HG02759 (cell line): ENCODE results near the gene C5orf24.
"Not testable (repeated sequence)": the region's sequence is repeated elsewhere in the genome, so short reads cannot be mapped to it uniquely, and the experiment has no call there.

Experiments used
- ATAC-seq: cut with Tn5 transposase; IDR thresholded peaks from one replicate; pipeline ENCODE4 v1.9.1; 2021; ENCODE audit warnings: mild to moderate bottlenecking, moderate library complexity; ENCODE audit not compliant: unreplicated experiment

The C5orf24 gene

GRCh38 chr5:134845852-134846640, at the start of gene C5orf24:
TSS of gene C5orf24 (plus strand) at chr5:134845968. CDS start at chr5:134854901, 8,933 bp downstream.
- ATAC-seq: peak; percentile 96

GRCh38 chr5:134798468-134798867, 47.3 kb upstream of the C5orf24 start:
- ATAC-seq: no peak

- ATAC-seq: no peak
Measured at GRCh38 chr5:134803821-134804220, 41.9 kb upstream of the C5orf24 start.

GRCh38 chr5:134813407-134813806, 32.4 kb upstream of the C5orf24 start:
- ATAC-seq: peak; percentile 55

GRCh38 chr5:134813827-134814226, 31.9 kb upstream of the C5orf24 start:
- peak; percentile 34 for ATAC-seq

- ATAC-seq: no peak
Measured at GRCh38 chr5:134817006-134817405, 28.8 kb upstream of the C5orf24 start.

DNA sequence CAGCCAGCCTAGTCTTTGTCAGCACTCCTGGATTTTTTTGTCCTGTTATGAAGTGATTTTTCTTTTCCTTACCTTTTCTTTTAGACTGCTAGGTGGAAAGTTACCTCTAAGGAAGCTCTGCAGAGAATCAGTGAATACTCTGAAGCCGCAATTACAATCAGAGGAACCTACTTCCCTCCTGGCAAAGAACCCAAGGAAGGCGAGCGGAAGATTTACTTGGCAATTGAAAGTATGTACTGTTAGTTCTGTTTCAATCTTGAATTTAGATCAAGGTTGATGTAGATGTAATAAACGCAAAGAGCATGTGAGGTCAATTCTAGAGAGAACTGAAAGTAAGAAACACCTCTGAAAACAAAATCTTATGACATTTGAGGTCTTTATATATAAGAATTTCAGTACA, 27.0 kb upstream of the C5orf24 start:
- ATAC-seq: no peak

GRCh38 chr5:134819407-134819963, 26.3 kb upstream of the C5orf24 start:
- no peak for ATAC-seq

DNA sequence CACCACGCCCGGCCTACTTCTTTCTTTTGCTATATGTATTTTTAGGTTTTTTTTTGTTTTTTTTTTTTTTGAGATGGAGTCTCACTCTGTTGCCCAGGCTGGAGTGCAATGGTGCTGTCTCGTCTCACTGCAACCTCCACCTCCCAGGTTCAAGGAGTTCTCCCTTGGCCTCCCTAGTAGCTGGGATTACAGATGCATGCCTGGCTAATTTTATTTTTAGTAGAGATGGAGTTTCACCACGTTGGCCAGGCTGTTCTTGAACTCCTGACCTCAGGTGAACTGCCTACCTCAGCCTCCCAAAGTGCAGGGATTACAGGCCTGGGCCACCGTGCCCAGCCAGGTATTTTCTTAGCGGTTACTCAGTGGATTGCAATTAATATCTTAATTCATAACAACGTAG, 23.9 kb upstream of the C5orf24 start:
- ATAC-seq: no peak

GRCh38 chr5:134824681-134825080, 21.1 kb upstream of the C5orf24 start:
- no peak for ATAC-seq

GRCh38 chr5:134825212-134825611, 20.6 kb upstream of the C5orf24 start:
- ATAC-seq: no peak

GRCh38 chr5:134833340-134834032, 12.3 kb upstream of the C5orf24 start:
- no peak for ATAC-seq

GRCh38 chr5:134835623-134836022, 10.1 kb upstream of the C5orf24 start:
- ATAC-seq: no peak

DNA sequence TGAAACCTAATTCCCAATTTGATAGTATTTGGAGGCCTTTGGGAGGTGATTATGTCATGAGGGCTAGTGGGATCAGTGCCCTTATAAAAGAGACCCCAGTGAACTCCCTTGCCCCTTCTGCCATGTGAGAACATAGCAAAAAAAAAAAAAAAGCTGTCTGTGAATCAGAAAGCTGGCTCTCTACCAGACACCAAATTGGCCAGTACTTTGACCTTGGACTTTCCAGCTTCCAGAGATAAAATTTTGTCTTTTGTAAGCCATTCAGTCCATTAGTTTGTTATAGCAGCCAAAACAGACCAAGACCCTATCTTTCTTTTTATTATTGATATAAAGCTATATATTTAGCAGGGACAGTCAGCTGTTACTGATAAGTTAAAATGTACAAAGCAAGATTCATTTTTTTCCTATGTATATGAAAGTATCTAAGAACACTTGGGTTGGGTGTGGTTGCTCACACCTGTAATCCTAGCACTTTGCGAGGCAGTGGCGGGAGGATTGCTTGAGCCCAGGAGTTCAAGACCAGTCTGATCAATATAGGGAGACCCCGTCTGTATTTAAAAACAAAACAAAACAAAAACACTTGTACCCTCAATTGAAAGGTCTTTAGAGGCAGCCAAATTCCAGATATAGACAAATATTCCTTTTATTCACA, 8.1 kb upstream of the C5orf24 start:
- ATAC-seq: no peak

DNA sequence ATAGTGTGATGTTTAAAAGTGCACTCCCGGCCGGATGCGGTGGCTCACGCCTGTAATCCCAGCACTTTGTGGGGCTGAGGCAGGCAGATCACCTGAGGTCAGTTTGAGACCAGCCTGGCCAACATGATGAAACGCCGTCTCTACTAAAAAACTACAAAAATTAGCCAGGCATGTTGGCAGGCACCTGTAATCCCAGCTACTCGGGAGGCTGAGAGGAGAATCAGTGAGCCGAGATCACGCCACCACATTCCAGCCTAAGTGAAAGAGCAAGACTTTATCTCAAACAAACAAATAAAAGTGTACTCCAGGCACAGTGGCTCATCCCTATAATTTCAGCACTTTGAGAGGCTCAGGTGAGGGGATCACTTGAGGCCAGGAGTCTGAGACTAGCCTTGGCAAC, 7.4 kb upstream of the C5orf24 start:
- not testable (repeated sequence) for ATAC-seq

- no peak for ATAC-seq
Measured at GRCh38 chr5:134840811-134841210, 5.0 kb upstream of the C5orf24 start.

DNA sequence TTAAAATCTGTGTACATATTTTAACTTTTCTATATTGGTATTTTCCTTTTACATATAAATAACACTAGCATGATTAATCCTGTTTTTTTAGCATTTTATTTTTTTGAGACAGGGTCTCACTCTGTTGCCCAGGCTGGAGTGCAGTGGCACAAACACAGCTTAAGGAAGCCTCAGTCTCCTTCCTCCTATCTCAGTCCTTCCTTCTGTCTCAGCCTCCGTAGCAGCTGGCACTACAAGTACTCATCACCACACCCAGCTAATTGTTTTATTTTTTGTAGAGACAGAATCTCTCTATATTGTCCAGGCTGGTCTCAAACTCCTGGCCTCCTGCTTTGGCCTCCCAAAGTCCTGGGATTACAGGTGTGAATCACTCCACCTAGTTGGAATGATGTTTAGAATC, 1.5 kb upstream of the C5orf24 start:
- ATAC-seq: no peak

DNA sequence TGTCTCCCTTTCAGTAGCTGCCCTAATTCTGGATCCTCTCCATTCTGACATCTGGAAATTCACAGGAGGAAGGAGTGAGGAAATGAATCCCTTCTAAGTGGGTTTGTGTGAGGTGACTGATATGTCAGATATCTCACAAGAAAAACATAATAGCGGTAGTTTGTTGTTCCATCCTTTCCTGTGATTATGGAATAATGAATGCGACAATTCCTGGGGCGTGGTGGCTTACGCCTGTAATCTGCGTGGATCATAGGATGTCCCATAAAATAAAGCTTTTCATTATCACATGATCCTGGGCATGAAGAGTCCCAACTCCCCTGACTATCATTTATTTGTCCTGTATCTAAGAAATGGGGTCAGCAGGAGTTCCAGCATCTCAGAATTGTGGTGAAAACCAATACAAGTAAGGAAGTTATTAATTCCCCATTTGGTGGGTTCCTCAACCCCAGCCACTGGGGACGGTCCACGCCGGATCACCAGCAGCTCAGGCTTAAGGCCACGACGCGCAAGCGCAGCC, 375 bp upstream of the C5orf24 start:
- ATAC-seq: no peak

GRCh38 chr5:134846641-134846960, 833 bp downstream of the C5orf24 start:
- ATAC-seq: no peak

DNA sequence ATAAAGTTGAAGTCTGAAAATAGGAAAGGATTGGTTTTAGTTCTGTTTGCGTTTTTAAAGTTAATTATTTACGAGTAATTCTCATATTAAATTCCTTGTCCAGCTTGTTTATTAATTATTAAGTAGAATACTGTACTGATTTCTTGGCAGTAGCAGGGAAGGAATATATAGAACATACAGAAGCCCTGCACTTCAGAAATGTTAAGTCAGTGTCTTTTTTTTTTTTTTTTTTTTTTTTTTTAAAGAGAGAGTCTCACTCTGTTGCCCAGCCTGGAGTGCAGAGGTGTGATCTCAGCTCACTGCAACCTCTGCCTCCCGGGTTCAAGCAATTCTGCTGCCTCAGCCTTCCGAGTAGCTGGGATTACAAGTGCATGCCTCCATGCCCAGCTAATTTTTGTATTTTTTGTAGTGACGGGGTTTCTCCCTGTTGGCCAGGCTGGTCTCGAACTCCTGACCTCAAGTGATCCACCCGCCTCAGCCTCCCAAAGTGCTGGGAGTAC, 3.7 kb downstream of the C5orf24 start:
- not testable (repeated sequence) for ATAC-seq

GRCh38 chr5:134851307-134851923, 5.6 kb downstream of the C5orf24 start:
- no peak for ATAC-seq
